Stomach (tissue), 4 donors: ENCODE measurements around the gene BRWD1.

ENCODE experiments used
- POLR2A ChIP-seq, 4 donors: fragments of 450-650 bp; IDR thresholded peaks; one replicate each; pipeline ENCODE4 v1.6.1; 2016; ENCODE audit warnings: antibody characterized with exemption in 4 of 4, control low read depth in 2 of 4, mild to moderate bottlenecking in 1 of 4, moderate library complexity in 1 of 4
- POLR2AphosphoS5 ChIP-seq, 3 donors: sonication (generic); formaldehyde crosslinking; IDR thresholded peaks; one replicate each; pipeline ENCODE4 v1.6.1; 2016; ENCODE audit warnings: antibody characterized with exemption in 3 of 3
- TF ChIP-seq, protein P1 (sequence below), 7 experiments: fragments of 450-650 bp in 4 of 7; fragments of 200-600 bp in 3 of 7; sonication (generic) in 3 of 7; IDR thresholded peaks; one replicate each; pipeline ENCODE4 v1.5.1; 2016 to 2019; ENCODE audit warnings: antibody characterized with exemption in 7 of 7, control low read depth in 2 of 7, mild to moderate bottlenecking in 1 of 7

DNA sequence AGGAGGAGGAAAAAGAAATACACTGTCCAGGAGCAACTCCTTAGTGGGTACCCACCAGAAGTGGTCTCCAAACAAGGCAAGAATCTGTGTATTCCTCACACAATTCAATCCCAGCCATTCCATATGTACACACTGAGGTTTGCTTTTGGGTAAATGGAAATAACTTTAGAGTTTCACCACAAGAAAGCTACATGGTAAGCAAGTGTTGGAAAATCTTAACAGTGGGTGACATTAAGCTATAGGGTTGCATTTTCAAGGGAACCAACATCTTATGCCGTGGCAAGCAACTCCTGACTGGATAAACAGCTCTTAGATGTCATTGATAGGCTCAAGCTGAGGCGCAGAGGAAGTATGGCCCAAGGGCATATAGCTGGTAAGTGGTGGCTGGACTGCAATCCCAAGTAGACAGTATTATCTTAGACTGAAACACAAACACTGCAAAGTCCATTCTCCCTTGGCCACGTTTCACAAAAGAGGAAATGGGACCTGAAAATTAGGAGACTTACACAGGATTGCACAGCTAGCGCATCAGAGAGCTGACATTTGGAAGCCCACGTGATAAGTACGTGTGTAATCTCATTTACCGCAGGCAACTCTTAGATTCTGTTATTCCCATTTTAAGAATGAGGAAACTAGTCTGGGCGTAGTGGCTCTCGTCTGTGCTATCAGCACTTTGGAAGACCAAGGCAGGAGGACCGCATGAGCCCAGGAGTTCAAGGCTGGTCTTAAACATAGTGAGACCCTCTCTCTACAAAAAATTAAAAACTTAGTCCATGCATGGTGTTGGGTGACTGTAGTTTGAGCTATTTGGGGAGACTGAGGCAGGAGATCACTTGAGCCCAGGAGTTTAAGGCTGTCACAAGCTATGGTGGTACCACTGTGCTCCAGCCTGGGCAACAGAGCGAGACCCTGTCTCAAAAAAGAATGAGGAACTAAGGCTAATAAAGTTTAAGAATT lies 4.0 kb upstream of the BRWD1 start:
- TF ChIP-seq, protein P1, sequence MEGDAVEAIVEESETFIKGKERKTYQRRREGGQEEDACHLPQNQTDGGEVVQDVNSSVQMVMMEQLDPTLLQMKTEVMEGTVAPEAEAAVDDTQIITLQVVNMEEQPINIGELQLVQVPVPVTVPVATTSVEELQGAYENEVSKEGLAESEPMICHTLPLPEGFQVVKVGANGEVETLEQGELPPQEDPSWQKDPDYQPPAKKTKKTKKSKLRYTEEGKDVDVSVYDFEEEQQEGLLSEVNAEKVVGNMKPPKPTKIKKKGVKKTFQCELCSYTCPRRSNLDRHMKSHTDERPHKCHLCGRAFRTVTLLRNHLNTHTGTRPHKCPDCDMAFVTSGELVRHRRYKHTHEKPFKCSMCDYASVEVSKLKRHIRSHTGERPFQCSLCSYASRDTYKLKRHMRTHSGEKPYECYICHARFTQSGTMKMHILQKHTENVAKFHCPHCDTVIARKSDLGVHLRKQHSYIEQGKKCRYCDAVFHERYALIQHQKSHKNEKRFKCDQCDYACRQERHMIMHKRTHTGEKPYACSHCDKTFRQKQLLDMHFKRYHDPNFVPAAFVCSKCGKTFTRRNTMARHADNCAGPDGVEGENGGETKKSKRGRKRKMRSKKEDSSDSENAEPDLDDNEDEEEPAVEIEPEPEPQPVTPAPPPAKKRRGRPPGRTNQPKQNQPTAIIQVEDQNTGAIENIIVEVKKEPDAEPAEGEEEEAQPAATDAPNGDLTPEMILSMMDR (IDR thresholded peaks at IDR 0.05): no peak
- TF ChIP-seq POLR2A (IDR thresholded peaks at IDR 0.05) (no peak), POLR2AphosphoS5 (IDR thresholded peaks at IDR 0.05) (peak in 1 of 3 donors; percentile 36)
